H7 (cell line): ENCODE data around the gene ILK. TPM values are rescaled to one million over a fixed set of nuclear protein-coding genes. Genes with fewer than 3 reads are reported as not detected.

Experiments used
- DNase-seq: peaks from one replicate; pipeline ENCODE4 v3.0.0; 2012
- H3K27me3 ChIP-seq: 2 replicates; pipeline ENCODE4 v1.6.0; 2011; ENCODE audit warnings: mild to moderate bottlenecking, low read length; ENCODE audit not compliant: control insufficient read depth, insufficient read depth
- H3K36me3 ChIP-seq: replicated peaks from 2 replicates; pipeline ENCODE4 v1.5.1; 2011; ENCODE audit warnings: low read length; ENCODE audit not compliant: control insufficient read depth, insufficient read depth
- H3K4me3 ChIP-seq: 2 replicates; pipeline ENCODE4 v1.5.1; 2011; ENCODE audit warnings: low read depth, mild to moderate bottlenecking, control low read depth, low read length, moderate library complexity; ENCODE audit not compliant: insufficient read depth
- total RNA-seq: library from RNA; depleted of rRNA; stranded (reverse); fragments of >200 nt; shearing (Covaris generic); gene quantifications from 2 replicates; pipeline ENCODE4 v1.2.3, GENCODE V29; 2014

ILK gene
- total RNA-seq, 1 experiment from 2014 or later, result 130 TPM

- Histone ChIP-seq H3K36me3 (peaks cover 35% of the 10 kb centered on the region), H3K27me3 (no peaks in the 10 kb centered on the region), H3K4me3 (no peak overlapping the region)
- no peak for DNase-seq
Observed at GRCh38 chr11:6608011-6608410, 4.4 kb downstream of the ILK start.

- Histone ChIP-seq H3K36me3 (peaks cover 36% of the 10 kb centered on the region), H3K27me3 (no peaks in the 10 kb centered on the region), H3K4me3 (no peak overlapping the region)
- DNase-seq, result no peak
Observed at GRCh38 chr11:6608726-6609501, 5.3 kb downstream of the ILK start.

GRCh38 chr11:6609502-6610015 lies 6.0 kb downstream of the ILK start:
- Histone ChIP-seq H3K27me3 (no peaks in the 10 kb centered on the region), H3K36me3 (peaks cover 37% of the 10 kb centered on the region), H3K4me3 (no peak overlapping the region)
- DNase-seq, result no peak

GRCh38 chr11:6610591-6610990 lies 7.0 kb downstream of the ILK start:
- DNase-seq, result no peak
- peaks cover 37% of the 10 kb centered on the region for H3K36me3 ChIP-seq
- no peaks in the 10 kb centered on the region for H3K27me3 ChIP-seq
- no peak overlapping the region for H3K4me3 ChIP-seq

GRCh38 chr11:6611092-6611962 lies 7.8 kb downstream of the ILK start:
- H3K36me3 ChIP-seq, result peaks cover 39% of the 10 kb centered on the region
- H3K4me3 ChIP-seq, result peak overlapping the region; percentile 94
- H3K27me3 ChIP-seq, result no peaks in the 10 kb centered on the region
- no peak for DNase-seq

GRCh38 chr11:6611963-6612212 lies 8.3 kb downstream of the ILK start:
- peak overlapping the region; percentile 94 for H3K4me3 ChIP-seq
- peaks cover 39% of the 10 kb centered on the region for H3K36me3 ChIP-seq
- DNase-seq, result no peak
- no peaks in the 10 kb centered on the region for H3K27me3 ChIP-seq

- H3K27me3 ChIP-seq, result no peaks in the 10 kb centered on the region
- H3K4me3 ChIP-seq, result peak within 1 kb of the TSS; percentile 94
- H3K36me3 ChIP-seq, result peaks cover 39% of the 10 kb centered on the region
- peak; percentile 96 for DNase-seq
Observed at GRCh38 chr11:6612213-6613041, 8.9 kb downstream of the ILK start, which contains the start of gene TAF10. Gene TAF10, minus strand, starts transcription at chr11:6612216. Its CDS starts 27 bp downstream, at chr11:6612189.

GRCh38 chr11:6613496-6613895 lies 9.9 kb downstream of the ILK start:
- peaks cover 30% of the 10 kb centered on the region for H3K36me3 ChIP-seq
- no peak for DNase-seq
- H3K4me3 ChIP-seq, result no peak overlapping the region
- no peaks in the 10 kb centered on the region for H3K27me3 ChIP-seq

- H3K27me3 ChIP-seq, result no peaks in the 10 kb centered on the region
- peaks cover 20% of the 10 kb centered on the region for H3K36me3 ChIP-seq
- DNase-seq, result no peak
- H3K4me3 ChIP-seq, result no peak overlapping the region
Observed at GRCh38 chr11:6614446-6614845, 10.9 kb downstream of the ILK start.

GRCh38 chr11:6615046-6615445 lies 11.5 kb downstream of the ILK start:
- DNase-seq, result no peak
- Histone ChIP-seq H3K4me3 (no peak overlapping the region), H3K36me3 (peaks cover 14% of the 10 kb centered on the region), H3K27me3 (no peaks in the 10 kb centered on the region)

- H3K36me3 ChIP-seq, result peaks cover 5% of the 10 kb centered on the region
- no peak for DNase-seq
- no peaks in the 10 kb centered on the region for H3K27me3 ChIP-seq
- H3K4me3 ChIP-seq, result no peak overlapping the region
Observed at GRCh38 chr11:6615882-6616585, 12.5 kb downstream of the ILK start.

- H3K36me3 ChIP-seq, result peaks cover 4% of the 10 kb centered on the region
- no peaks in the 10 kb centered on the region for H3K27me3 ChIP-seq
- DNase-seq, result no peak
- no peak overlapping the region for H3K4me3 ChIP-seq
Observed at GRCh38 chr11:6616596-6617250, 13.1 kb downstream of the ILK start.

GRCh38 chr11:6617315-6617781 lies 13.8 kb downstream of the ILK start:
- Histone ChIP-seq H3K4me3 (no peak overlapping the region), H3K27me3 (no peaks in the 10 kb centered on the region), H3K36me3 (peaks cover 4% of the 10 kb centered on the region)
- no peak for DNase-seq
